DOHH2 (cell line): Measurements from ENCODE around the gene RUNX2.

Source experiments
- H3F3A ChIP-seq: fragments of 200-600 bp; sonication (generic), shearing (Covaris generic); 2 replicates; pipeline ENCODE4 v1.6.0; 2016; ENCODE audit warnings: antibody characterized with exemption, mild to moderate bottlenecking; ENCODE audit not compliant: control insufficient read depth, insufficient read depth
- H3K27ac ChIP-seq: fragments of 200-600 bp; sonication (generic); 2 replicates; pipeline ENCODE4 v1.5.1; 2014; ENCODE audit warnings: low read depth, mild to moderate bottlenecking, low read length, moderate library complexity
- H3K27me3 ChIP-seq: fragments of 200-600 bp; sonication (generic); 2 replicates; pipeline ENCODE4 v1.6.1; 2014; ENCODE audit warnings: mild to moderate bottlenecking, low read length, mixed read lengths; ENCODE audit not compliant: control insufficient read depth
- H3K36me3 ChIP-seq: fragments of 200-600 bp; sonication (generic); 2 replicates; pipeline ENCODE4 v1.6.1; 2014; ENCODE audit warnings: mild to moderate bottlenecking, low read length, moderate library complexity, mixed read lengths; ENCODE audit not compliant: control insufficient read depth
- H3K4me1 ChIP-seq: fragments of 200-600 bp; sonication (generic); 2 replicates; pipeline ENCODE4 v1.6.1; 2014; ENCODE audit warnings: mild to moderate bottlenecking, low read length, mixed read lengths; ENCODE audit not compliant: control insufficient read depth
- H3K4me2 ChIP-seq: fragments of 200-600 bp; sonication (generic); 2 replicates; pipeline ENCODE4 v1.6.0; 2014; ENCODE audit warnings: mild to moderate bottlenecking, low read length, moderate library complexity
- H3K4me3 ChIP-seq: fragments of 200-600 bp; sonication (generic); 2 replicates; pipeline ENCODE4 v1.5.1; 2014; ENCODE audit warnings: mild to moderate bottlenecking, low read length, mixed read lengths
- H3K79me2 ChIP-seq: fragments of 200-600 bp; sonication (generic); 2 replicates; pipeline ENCODE4 v1.6.1; 2014; ENCODE audit warnings: mild to moderate bottlenecking, low read length, mixed read lengths; ENCODE audit not compliant: control insufficient read depth
- H3K9me2 ChIP-seq: fragments of 200-600 bp; sonication (generic); replicated peaks from 2 replicates; pipeline ENCODE4 v1.6.1; 2014; ENCODE audit warnings: mild to moderate bottlenecking, low read length, mixed read lengths; ENCODE audit not compliant: control insufficient read depth
- H3K9me3 ChIP-seq: fragments of 200-600 bp; sonication (generic); 2 replicates; pipeline ENCODE4 v1.6.1; 2014; ENCODE audit warnings: antibody characterized with exemption, low read length, mixed read lengths; ENCODE audit not compliant: control insufficient read depth, insufficient read depth
- H4K20me1 ChIP-seq: fragments of 200-600 bp; sonication (generic); 2 replicates; pipeline ENCODE4 v1.6.0; 2014; ENCODE audit warnings: low read depth, mild to moderate bottlenecking, antibody characterized with exemption, low read length, moderate library complexity; ENCODE audit not compliant: control insufficient read depth, insufficient read depth
- EZH2phosphoT487 ChIP-seq: fragments of 200-600 bp; sonication (generic); IDR thresholded peaks from 2 replicates; pipeline ENCODE4 v1.6.1; 2017; ENCODE audit warnings: borderline replicate concordance, mild to moderate bottlenecking, antibody characterized with exemption, low read length, moderate library complexity, mixed read lengths
- TF ChIP-seq, protein P1 (sequence below): fragments of 200-600 bp; sonication (generic); IDR thresholded peaks from one replicate; pipeline ENCODE4 v1.5.1; 2014; ENCODE audit warnings: antibody characterized with exemption, mild to moderate bottlenecking, low read depth, low read length; ENCODE audit not compliant: poor library complexity, severe bottlenecking

Gene RUNX2

DNA sequence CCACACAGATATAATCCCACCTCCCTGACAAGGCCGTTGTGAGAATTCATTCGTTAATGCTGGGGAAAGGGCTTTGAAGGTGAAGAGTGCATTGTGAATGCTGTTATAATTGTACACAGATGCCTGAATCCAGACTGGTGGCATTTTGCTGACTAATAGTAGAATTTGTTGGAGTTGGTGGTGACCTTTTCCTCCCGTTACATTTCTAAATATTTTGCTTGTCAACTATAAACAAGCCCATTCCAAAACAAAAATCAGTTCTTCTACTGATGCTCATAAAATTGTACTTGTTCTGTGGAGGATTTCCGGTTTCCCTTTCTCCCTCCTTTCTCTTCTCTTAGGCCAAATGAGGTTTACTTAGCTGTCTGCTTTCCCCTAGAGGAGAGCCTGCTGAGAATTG lies 302.7 kb downstream of the RUNX2 start:
- Histone ChIP-seq H4K20me1 (no peaks in the 10 kb centered on the region), H3K27ac (no peak overlapping the region)
- no peak for TF ChIP-seq EZH2phosphoT487
- TF ChIP-seq, protein P1, sequence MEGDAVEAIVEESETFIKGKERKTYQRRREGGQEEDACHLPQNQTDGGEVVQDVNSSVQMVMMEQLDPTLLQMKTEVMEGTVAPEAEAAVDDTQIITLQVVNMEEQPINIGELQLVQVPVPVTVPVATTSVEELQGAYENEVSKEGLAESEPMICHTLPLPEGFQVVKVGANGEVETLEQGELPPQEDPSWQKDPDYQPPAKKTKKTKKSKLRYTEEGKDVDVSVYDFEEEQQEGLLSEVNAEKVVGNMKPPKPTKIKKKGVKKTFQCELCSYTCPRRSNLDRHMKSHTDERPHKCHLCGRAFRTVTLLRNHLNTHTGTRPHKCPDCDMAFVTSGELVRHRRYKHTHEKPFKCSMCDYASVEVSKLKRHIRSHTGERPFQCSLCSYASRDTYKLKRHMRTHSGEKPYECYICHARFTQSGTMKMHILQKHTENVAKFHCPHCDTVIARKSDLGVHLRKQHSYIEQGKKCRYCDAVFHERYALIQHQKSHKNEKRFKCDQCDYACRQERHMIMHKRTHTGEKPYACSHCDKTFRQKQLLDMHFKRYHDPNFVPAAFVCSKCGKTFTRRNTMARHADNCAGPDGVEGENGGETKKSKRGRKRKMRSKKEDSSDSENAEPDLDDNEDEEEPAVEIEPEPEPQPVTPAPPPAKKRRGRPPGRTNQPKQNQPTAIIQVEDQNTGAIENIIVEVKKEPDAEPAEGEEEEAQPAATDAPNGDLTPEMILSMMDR = no peak

DNA sequence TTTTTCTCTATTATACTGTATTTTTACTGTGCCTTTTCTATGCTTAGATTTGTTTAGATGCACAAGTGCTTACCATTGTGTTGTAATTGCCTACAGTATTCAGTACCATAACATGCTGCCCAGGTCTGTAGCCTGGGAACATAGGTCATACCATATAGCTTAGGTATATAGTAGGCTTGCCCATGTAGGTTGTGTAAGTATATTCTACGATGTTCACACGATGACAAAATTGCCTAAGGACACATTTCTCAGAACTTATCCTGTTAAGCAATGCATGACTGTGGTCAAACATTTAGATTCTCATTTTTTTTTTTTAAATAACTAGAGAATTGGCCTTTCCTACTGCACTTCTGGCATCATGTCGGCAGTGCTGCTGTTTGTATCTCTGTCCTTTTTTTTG lies 303.3 kb downstream of the RUNX2 start:
- no peaks in the 10 kb centered on the region for H3K9me2 ChIP-seq
- H3F3A ChIP-seq = no peaks in the 10 kb centered on the region
- no peak overlapping the region for H3K4me3 ChIP-seq
- no peak overlapping the region for H3K4me2 ChIP-seq
- H3K36me3 ChIP-seq = no peaks in the 10 kb centered on the region
- TF ChIP-seq EZH2phosphoT487 = no peak
- no peaks in the 10 kb centered on the region for H4K20me1 ChIP-seq
- no peaks in the 10 kb centered on the region for H3K9me3 ChIP-seq
- H3K27ac ChIP-seq = no peak overlapping the region
- H3K4me1 ChIP-seq = no peaks in the 10 kb centered on the region
- H3K27me3 ChIP-seq = no peaks in the 10 kb centered on the region
- H3K79me2 ChIP-seq = no peaks in the 10 kb centered on the region

More for the DNA sequence above, 302.7 kb downstream of the RUNX2 start:
- Histone ChIP-seq H3K4me1 (no peaks in the 10 kb centered on the region), H3K27me3 (no peaks in the 10 kb centered on the region), H3K9me2 (no peaks in the 10 kb centered on the region), H3K4me3 (no peak overlapping the region), H3K36me3 (no peaks in the 10 kb centered on the region), H3K9me3 (no peaks in the 10 kb centered on the region), H3K79me2 (no peaks in the 10 kb centered on the region), H3F3A (no peaks in the 10 kb centered on the region), H3K4me2 (no peak overlapping the region)

DNA sequence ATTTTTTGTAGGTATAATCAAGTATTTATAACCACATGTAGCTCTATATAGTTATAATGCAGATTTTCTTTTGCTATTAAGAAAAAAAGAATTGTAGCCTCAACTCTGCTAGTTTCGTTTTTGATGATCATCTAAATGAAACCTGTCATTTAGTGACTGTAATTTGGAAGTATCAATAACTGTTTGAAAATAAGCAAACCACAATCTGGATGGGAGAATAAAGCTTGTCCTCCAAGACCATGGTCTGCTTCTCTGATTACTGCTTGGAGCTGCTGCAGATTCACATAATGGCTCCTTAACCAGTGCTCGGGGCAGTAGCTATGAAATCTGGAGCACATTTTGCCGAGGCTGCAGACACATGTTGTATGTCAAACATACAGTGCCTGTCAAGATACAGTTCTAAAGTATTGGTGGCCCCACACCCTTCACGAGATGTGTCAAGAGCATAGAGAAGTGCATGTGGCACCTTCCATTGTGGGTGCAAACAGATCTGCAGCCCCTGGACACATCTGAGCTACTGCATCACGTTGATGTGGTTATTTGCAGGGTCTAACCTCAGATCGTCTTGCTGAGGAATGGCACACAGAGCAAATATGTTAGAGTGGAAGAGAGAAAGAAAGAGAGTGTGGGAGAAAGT lies 305.3 kb downstream of the RUNX2 start:
- no peaks in the 10 kb centered on the region for H3K9me3 ChIP-seq
- no peaks in the 10 kb centered on the region for H3K27me3 ChIP-seq
- H3K9me2 ChIP-seq = no peaks in the 10 kb centered on the region
- TF ChIP-seq, protein P1 = no peak
- TF ChIP-seq EZH2phosphoT487 = no peak
- H3K4me3 ChIP-seq = no peak overlapping the region
- no peak overlapping the region for H3K27ac ChIP-seq
- no peaks in the 10 kb centered on the region for H3K36me3 ChIP-seq
- H3K4me1 ChIP-seq = no peaks in the 10 kb centered on the region
- no peaks in the 10 kb centered on the region for H3K79me2 ChIP-seq
- H4K20me1 ChIP-seq = no peaks in the 10 kb centered on the region
- no peak overlapping the region for H3K4me2 ChIP-seq
- no peaks in the 10 kb centered on the region for H3F3A ChIP-seq

DNA sequence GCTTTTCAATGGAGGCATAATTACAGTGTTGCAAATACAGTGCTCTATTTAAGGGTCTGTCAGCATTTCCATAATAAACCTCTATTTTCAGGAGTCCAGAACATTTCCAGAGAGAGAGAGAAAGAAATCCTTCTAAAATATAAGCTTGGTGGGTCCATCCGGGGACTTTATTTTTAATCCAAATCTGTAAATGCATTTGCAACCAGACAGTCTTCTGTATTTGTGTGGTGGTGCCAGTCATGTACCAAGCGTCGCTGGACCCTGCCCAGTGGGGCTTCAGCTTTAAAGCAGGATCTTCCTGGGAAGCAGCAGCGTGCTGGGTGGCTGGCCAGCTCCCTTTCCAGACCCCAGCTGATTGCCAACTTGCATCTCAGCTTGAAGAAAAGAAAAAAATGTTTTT lies 306.1 kb downstream of the RUNX2 start:
- Histone ChIP-seq H3K36me3 (no peaks in the 10 kb centered on the region), H3K9me3 (no peaks in the 10 kb centered on the region), H3K27ac (no peak overlapping the region), H3K4me2 (no peak overlapping the region), H3F3A (no peaks in the 10 kb centered on the region), H3K4me3 (no peak overlapping the region), H3K79me2 (no peaks in the 10 kb centered on the region), H3K9me2 (no peaks in the 10 kb centered on the region), H3K27me3 (no peaks in the 10 kb centered on the region), H3K4me1 (no peaks in the 10 kb centered on the region), H4K20me1 (no peaks in the 10 kb centered on the region)
- TF ChIP-seq, protein P1 = no peak
- no peak for TF ChIP-seq EZH2phosphoT487
